LNCaP clone FGC (cell line): Measurements from ENCODE around the gene SH3RF2.

Source experiments
- DNase-seq: peaks from one replicate; pipeline ENCODE4 v3.0.0-alpha.2; 2011; ENCODE audit warnings: low read depth
- H3K4me3 ChIP-seq: 2 replicates; pipeline ENCODE4 v1.5.1; 2011; ENCODE audit warnings: mild to moderate bottlenecking, low read depth, low read length, control low read depth
- CTCF ChIP-seq: IDR thresholded peaks from 2 replicates; pipeline ENCODE4 v1.5.1; 2012; ENCODE audit warnings: mild to moderate bottlenecking; ENCODE audit not compliant: control insufficient read depth, insufficient read depth; ENCODE audit errors: extremely low read depth

Gene SH3RF2

GRCh38 chr5:145902421-145902820, 34.0 kb upstream of the SH3RF2 start:
- TF ChIP-seq CTCF, result no peak
- peak; percentile 62 for DNase-seq
- no peak overlapping the region for H3K4me3 ChIP-seq

DNA sequence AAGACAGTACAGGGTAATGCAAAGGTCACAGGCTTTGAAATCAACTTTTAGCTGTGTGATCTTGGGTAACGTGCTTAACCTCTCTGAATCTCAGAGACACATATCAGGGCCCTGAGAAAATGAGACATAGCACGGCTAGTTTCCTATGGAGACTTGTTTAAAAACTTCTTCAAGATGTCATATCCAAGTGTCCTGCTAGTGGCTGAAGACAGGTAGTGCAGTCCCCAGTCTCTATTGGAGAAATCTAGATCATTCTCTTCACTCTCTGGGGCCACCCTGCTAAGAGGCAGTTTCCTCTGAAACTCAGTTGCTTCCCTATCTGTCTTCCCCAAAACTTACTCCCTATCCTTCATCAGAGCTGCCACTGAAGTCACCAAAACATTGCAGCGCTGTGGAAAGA, 33.3 kb upstream of the SH3RF2 start:
- H3K4me3 ChIP-seq, result no peak overlapping the region
- TF ChIP-seq CTCF, result no peak
- no peak for DNase-seq

DNA sequence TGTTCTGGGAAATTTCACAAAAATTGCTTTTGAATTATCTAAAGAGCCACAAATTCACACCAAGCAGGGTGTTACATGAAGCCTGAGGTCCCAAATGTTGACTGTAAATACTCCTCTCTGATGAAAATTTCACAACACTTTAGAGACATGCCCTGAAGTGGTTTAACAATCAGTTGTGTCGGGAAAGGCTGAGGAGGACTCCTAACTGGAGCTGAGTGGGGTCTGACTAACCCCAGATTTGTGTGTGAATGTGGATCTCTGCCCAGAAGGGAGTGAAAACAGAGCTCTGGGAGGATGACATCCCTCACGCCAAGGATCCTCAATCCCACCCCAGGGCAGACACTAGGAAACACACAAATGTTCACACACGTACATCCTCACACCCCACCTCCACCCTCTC, 32.5 kb upstream of the SH3RF2 start:
- no peak for DNase-seq
- no peak for TF ChIP-seq CTCF

DNA sequence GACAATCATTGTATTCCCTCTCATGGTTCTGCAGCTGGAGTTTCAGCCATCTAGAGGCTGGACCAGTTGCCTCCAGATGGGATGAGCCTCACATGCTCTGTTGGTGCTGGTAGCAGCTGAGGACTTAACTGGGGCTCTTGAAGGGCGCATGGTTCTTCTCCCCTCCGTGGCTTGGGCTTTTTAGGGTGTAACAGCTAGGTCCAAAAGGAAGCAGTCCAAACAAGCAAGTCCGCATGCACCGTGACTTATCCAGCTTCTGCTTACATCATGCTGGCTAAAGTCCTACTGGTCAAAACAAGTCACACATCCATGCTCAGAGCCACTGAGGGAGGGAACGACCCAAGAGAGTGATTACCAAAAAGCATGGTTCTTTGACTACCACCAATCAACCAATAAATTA, 31.6 kb upstream of the SH3RF2 start:
- no peak for DNase-seq
- TF ChIP-seq CTCF, result no peak
- H3K4me3 ChIP-seq, result no peak overlapping the region

More for the DNA sequence above, 32.5 kb upstream of the SH3RF2 start:
- H3K4me3 ChIP-seq, result no peak overlapping the region

- H3K4me3 ChIP-seq, result no peak overlapping the region
- no peak for TF ChIP-seq CTCF
- DNase-seq, result no peak
These were observed 30.0 kb upstream of the SH3RF2 start for GRCh38 chr5:145906401-145906800.

DNA sequence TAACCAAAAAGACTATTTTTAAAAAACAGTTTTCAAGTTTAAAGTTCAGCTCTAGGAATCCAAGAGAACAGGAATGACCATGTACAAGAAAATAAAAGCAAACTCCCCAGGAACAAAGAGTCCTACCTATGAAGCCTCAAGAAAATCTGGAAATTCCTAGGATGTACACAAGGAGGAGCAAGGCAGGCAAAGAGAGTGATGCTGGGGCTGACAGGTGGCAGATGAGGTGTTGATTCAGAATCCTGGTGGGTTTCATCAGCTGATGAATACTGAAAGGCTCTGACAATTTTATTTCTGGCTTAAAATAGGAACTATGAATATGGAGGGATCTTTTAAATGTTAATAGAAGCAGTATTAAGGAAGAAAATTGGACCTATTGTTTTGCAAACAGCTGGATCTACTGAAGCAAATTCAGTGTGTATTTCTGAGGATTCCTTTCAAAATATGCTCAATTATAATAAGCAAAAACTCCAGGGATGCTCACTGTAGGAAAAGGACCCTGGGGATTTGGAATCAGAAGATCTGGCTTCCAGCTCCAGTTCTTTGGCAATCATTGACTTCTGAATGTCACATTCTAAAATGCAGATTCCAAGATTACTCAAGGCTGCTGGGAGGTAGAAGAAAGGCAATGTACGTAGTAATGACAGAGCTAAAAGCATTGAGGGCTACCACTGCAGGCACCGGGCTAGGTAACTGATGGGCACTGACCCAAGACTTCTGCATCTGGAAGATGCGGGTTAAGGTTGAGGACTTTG, 28.0 kb upstream of the SH3RF2 start:
- no peak for DNase-seq
- TF ChIP-seq CTCF, result peak; percentile 54
- no peak overlapping the region for H3K4me3 ChIP-seq

GRCh38 chr5:145911164-145911563, 25.2 kb upstream of the SH3RF2 start:
- no peak overlapping the region for H3K4me3 ChIP-seq
- no peak for DNase-seq
- no peak for TF ChIP-seq CTCF
